Fibroblast of mammary gland (primary cell): ENCODE measurements around the gene PCOLCE2.

Source experiments
- DNase-seq: peaks from one replicate; pipeline ENCODE4 v3.0.0-alpha.2; 2010; ENCODE audit warnings: low read depth
- H3K4me3 ChIP-seq: 2 replicates; pipeline ENCODE4 v1.5.1; 2011; ENCODE audit warnings: low read depth, mild to moderate bottlenecking, low read length, moderate library complexity; ENCODE audit not compliant: control insufficient read depth
- TF ChIP-seq, protein P1 (sequence below): conservative IDR thresholded peaks from 2 replicates; pipeline ENCODE4 v1.5.1; 2011; ENCODE audit warnings: low read depth, low read length, inconsistent platforms; ENCODE audit not compliant: control insufficient read depth, insufficient read depth

Gene PCOLCE2

DNA sequence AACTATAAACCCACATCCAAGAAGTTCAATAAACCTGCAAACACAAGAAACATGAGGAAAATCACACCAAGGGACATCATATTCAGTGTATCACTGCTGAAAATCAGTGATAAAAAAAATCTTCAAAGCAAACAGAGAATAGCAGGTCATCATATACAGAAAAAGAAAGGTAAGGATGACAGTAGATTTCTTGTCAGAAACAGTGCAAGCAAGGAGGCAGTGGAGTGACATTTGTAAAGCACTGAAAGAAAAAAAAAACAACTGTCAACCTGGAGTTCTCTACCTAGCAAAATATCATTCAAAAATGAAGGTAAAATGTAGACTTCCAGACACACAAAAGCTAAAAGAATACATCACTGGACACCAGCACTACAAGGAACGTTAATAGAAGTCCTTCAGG lies 93.6 kb downstream of the PCOLCE2 start:
- no peak overlapping the region for H3K4me3 ChIP-seq
- no peak for DNase-seq
- TF ChIP-seq, protein P1, sequence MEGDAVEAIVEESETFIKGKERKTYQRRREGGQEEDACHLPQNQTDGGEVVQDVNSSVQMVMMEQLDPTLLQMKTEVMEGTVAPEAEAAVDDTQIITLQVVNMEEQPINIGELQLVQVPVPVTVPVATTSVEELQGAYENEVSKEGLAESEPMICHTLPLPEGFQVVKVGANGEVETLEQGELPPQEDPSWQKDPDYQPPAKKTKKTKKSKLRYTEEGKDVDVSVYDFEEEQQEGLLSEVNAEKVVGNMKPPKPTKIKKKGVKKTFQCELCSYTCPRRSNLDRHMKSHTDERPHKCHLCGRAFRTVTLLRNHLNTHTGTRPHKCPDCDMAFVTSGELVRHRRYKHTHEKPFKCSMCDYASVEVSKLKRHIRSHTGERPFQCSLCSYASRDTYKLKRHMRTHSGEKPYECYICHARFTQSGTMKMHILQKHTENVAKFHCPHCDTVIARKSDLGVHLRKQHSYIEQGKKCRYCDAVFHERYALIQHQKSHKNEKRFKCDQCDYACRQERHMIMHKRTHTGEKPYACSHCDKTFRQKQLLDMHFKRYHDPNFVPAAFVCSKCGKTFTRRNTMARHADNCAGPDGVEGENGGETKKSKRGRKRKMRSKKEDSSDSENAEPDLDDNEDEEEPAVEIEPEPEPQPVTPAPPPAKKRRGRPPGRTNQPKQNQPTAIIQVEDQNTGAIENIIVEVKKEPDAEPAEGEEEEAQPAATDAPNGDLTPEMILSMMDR = no peak

DNA sequence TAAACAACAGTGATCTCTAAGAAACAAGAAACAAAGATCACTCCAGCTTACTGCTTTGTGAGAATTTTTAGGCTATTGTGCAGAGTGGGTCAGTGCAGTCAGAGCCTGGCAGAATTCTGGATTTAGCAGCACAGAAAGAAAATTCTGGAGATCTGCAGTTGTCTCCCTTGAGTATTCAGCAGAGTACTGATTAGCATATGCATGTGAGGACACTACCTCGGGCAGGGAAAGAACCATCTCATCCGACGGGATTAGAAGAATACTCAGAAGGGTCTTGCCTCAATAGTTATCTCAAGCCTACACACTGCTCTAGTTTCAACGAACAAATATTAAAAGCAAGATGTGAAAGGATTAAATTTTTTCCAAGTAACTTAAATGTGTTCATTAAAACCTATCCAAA lies 94.4 kb downstream of the PCOLCE2 start:
- DNase-seq = no peak
- H3K4me3 ChIP-seq = no peak overlapping the region
- TF ChIP-seq, protein P1 = no peak

DNA sequence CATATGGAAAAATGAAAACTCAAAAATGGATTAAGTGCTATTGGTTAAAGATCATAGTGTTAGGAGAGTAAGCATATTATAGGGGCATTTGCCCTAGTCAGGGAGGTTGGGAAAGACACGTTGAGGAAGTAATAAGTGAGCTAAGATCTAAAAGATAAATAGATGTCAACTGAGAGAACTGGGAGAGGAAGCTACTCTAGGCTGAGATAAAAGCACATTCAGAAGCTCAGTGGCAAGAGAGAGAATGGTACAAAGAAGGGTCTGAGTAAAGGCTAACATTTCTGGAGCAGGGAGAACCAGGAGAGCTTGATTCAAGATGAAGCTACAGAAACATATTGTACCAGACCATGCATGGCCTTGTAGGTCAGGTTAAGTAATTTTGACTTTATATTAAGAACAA lies 101.2 kb downstream of the PCOLCE2 start:
- TF ChIP-seq, protein P1 = no peak
- no peak overlapping the region for H3K4me3 ChIP-seq
- DNase-seq = no peak

DNA sequence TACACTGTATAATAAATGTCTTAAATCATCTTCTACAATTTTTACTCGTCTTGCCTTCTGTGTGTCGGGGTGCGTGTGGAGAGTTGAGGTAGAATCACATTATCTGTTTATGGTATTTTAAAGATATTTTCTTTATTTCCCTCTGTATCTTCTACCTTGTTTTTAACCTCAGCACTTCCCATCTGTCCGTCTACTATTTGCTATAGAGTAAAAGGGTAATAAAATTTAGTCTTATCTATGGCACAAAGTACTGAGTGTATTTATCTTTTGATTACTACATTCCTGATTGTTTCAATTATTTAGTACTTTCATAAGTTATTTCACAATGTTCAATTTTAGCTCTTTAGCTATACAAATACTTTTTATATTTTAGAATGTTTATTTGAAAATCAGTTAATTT lies 102.9 kb downstream of the PCOLCE2 start:
- TF ChIP-seq, protein P1 = no peak
- DNase-seq = no peak
- H3K4me3 ChIP-seq = no peak overlapping the region

DNA sequence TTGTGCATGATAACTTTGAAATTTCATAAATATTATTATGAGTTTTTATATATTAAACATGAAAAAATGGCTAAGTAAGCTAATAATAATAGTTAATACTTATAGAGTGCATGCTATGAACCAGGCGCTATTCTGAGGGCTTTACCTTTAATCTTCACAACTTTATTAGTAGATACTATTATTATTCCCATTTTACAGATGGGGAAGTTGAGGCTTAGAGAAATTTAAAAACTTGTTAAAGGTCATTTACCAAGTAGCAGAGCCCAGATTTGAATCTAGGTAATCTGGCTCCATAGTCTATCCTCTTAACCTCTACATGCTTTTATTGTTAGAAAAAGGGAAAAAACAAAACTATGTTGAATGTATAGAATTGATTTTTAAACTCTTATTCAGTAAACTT lies 104.7 kb downstream of the PCOLCE2 start:
- no peak for DNase-seq
- H3K4me3 ChIP-seq = no peak overlapping the region
- TF ChIP-seq, protein P1 = no peak

DNA sequence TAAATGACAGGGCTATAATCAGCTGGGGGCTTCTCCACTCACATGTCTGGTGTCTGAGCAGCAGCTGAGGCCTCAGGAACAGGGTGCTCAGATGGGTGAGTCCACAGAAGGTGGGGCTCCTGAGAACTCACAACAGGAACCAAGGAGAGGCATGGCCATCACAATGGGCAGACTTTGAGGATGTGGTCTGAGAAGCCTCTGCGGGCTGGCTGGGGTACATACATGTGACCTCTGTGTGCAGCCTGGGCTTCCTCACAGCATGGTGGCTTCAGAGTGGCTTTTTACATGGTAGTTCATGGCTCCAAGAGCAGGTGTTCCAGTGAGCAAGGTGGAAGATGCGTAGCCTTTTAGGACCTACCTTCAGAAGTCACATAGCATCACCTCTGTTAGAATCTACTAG lies 106.3 kb downstream of the PCOLCE2 start:
- H3K4me3 ChIP-seq = no peak overlapping the region
- no peak for DNase-seq
- TF ChIP-seq, protein P1 = no peak

DNA sequence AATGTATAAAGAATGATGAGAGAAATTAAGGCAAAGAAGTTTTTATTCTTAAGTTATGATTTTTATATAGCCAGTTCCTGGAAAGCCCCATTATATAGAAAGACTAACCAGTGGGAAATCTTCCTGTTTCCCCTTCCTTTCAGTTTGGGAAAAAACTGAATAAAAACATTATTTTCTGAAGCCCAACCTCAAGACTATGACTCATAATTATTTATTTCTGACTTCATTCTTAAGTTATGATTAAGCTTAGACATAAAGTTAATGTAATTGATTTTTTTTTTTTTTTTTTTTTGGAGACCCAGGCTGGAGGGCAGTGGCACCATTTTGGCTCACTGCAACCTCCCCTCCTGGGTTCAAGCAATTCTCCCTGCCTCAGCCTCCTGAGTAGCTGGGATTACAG lies 109.3 kb downstream of the PCOLCE2 start:
- no peak overlapping the region for H3K4me3 ChIP-seq
- DNase-seq = peak; percentile 49
- TF ChIP-seq, protein P1 = no peak
